HepG2 (cell line): ENCODE data around the gene MYLK3. TPM values are rescaled to one million over a fixed set of nuclear protein-coding genes. Genes with fewer than 3 reads are reported as not detected.

Experiments used
- ATAC-seq: fragments of 200-7000 bp; cut with Tn5 transposase; 3 replicates; pipeline ENCODE4 v1.9.1; 2020; ENCODE audit warnings: mild to moderate bottlenecking, moderate library complexity
- BruUV-seq: library from RNA; stranded (reverse); fragments of 400-500 nt; replicated peaks from 2 replicates; lab custom pipeline; 2021; lab: Mats Ljungman, UMichigan
- CTCF ChIA-PET: fragments of 300-600 bp; formaldehyde crosslinking; extraction: SDS; loops from one replicate; lab custom pipeline; 2021; ENCODE audit warnings: low total read pairs, inconsistent platforms, low intra/inter-chr PET ratio; lab: Yijun Ruan, JAX
- POLR2A ChIA-PET: fragments of 350-600 bp; sonication (Branson Sonifier 250); formaldehyde crosslinking; loops from one replicate; lab custom pipeline; 2020; ENCODE audit warnings: antibody characterized with exemption, inconsistent platforms; lab: Yijun Ruan, JAX
- DNase-seq: peaks from one replicate; pipeline ENCODE4 v3.0.0-alpha.2; 2015; ENCODE audit warnings: low spot score
- FAIRE-seq: peaks from 3 replicates; lab custom pipeline; 2011; peaks lifted over from hg19 to GRCh38; lab: Jason Lieb, UNC
- H2AFZ ChIP-seq: one replicate; pipeline ENCODE4 v1.6.1; 2011; ENCODE audit warnings: low read length, inconsistent platforms
- H3K27ac ChIP-seq: fragments of 300-600 bp; 3 replicates; pipeline ENCODE4 v1.8.0; 2011; ENCODE audit warnings: mixed run types, mild to moderate bottlenecking, mixed read lengths, low read length, inconsistent platforms; ENCODE audit not compliant: insufficient read depth; ENCODE audit errors: extremely low read length
- H3K27me3 ChIP-seq, 2 experiments: fragments of 200-600 bp in 1 of 2; 2 replicates in 1 of 2; 3 replicates in 1 of 2; pipeline versions ENCODE4 v1.6.0 to v1.8.0; 2011; ENCODE audit warnings: low read length in 2 of 2, mild to moderate bottlenecking in 2 of 2, moderate library complexity in 2 of 2, inconsistent platforms in 1 of 2; ENCODE audit not compliant: insufficient read depth in 2 of 2, control insufficient read depth in 1 of 2
- H3K36me3 ChIP-seq, 2 experiments: fragments of 200-600 bp in 1 of 2; replicated peaks in 1 of 2; 2 replicates in 1 of 2; 3 replicates in 1 of 2; pipeline versions ENCODE4 v1.5.1 to v1.8.0; 2011; ENCODE audit warnings: low read length in 2 of 2, inconsistent platforms in 1 of 2; ENCODE audit not compliant: insufficient read depth in 2 of 2, control insufficient read depth in 1 of 2
- H3K4me1 ChIP-seq: 2 replicates; pipeline ENCODE4 v1.5.1; 2012; ENCODE audit warnings: low read length, inconsistent platforms; ENCODE audit not compliant: insufficient read depth
- H3K4me2 ChIP-seq: 2 replicates; pipeline ENCODE4 v1.6.0; 2011; ENCODE audit warnings: low read depth, low read length, inconsistent platforms
- H3K4me3 ChIP-seq, 3 experiments: fragments of 200-600 bp in 1 of 3; sonication (generic), shearing (Covaris generic) in 1 of 3; replicated peaks in 1 of 3; 2 replicates each; pipeline ENCODE4 v1.5.1; 2011 to 2016; ENCODE audit warnings: low read length in 3 of 3, inconsistent platforms in 2 of 3, low read depth in 2 of 3, mild to moderate bottlenecking in 2 of 3, control low read depth in 1 of 3, mixed read lengths in 1 of 3; ENCODE audit not compliant: insufficient read depth in 1 of 3
- H3K79me2 ChIP-seq: one replicate; pipeline ENCODE4 v1.6.1; 2011; ENCODE audit warnings: low read length, inconsistent platforms; ENCODE audit not compliant: insufficient read depth
- H3K9ac ChIP-seq: 2 replicates; pipeline ENCODE4 v1.6.0; 2011; ENCODE audit warnings: mild to moderate bottlenecking, low read depth, low read length, inconsistent platforms; ENCODE audit not compliant: insufficient read depth
- H3K9me3 ChIP-seq: 2 replicates; pipeline ENCODE4 v1.5.1; 2012; ENCODE audit warnings: mild to moderate bottlenecking, low read length
- H4K20me1 ChIP-seq: 2 replicates; pipeline ENCODE4 v1.6.0; 2011; ENCODE audit warnings: inconsistent platforms, mild to moderate bottlenecking, low read length, moderate library complexity; ENCODE audit not compliant: insufficient read depth
- DR1 ChIP-seq: sonication (generic); formaldehyde crosslinking; IDR thresholded peaks from 2 replicates; pipeline ENCODE4 v1.8.0; 2021; ENCODE audit warnings: mild to moderate bottlenecking, missing genetic modification reagents, inconsistent platforms
- ELK4 ChIP-seq: sonication (generic); formaldehyde crosslinking; IDR thresholded peaks from 2 replicates; pipeline ENCODE4 v1.9.0; 2021; ENCODE audit warnings: missing genetic modification reagents, borderline replicate concordance
- GPN1 ChIP-seq: sonication (generic); formaldehyde crosslinking; IDR thresholded peaks from 2 replicates; pipeline ENCODE4 v1.5.1; 2020; ENCODE audit warnings: missing genetic modification reagents, borderline replicate concordance
- HNRNPUL1 ChIP-seq: fragments of 200-400 bp; formaldehyde crosslinking; IDR thresholded peaks from 2 replicates; pipeline ENCODE4 v1.6.1; 2017; ENCODE audit warnings: low read depth, mild to moderate bottlenecking, low read length, moderate library complexity
- JDP2 ChIP-seq: sonication (generic); formaldehyde crosslinking; IDR thresholded peaks from 2 replicates; pipeline ENCODE4 v1.8.1; 2022; ENCODE audit warnings: missing genetic modification reagents, borderline replicate concordance
- KDM6A ChIP-seq: IDR thresholded peaks from 2 replicates; pipeline ENCODE4 v1.6.1; 2016; ENCODE audit warnings: low read depth
- MLXIP ChIP-seq: sonication (generic); formaldehyde crosslinking; IDR thresholded peaks from 2 replicates; pipeline ENCODE4 v1.9.0; 2021; ENCODE audit warnings: missing genetic modification reagents, borderline replicate concordance
- PHF8 ChIP-seq: sonication (generic); formaldehyde crosslinking; IDR thresholded peaks from 2 replicates; pipeline ENCODE4 v1.5.0; 2020; ENCODE audit warnings: missing genetic modification reagents
- PPARG ChIP-seq: conservative IDR thresholded peaks from 2 replicates; pipeline ENCODE4 v1.6.1; 2016; ENCODE audit warnings: missing biosample characterization, missing genetic modification reagents
- SKI ChIP-seq: fragments of 450-650 bp; IDR thresholded peaks from one replicate; pipeline ENCODE4 v1.6.1; 2018; ENCODE audit warnings: mild to moderate bottlenecking; ENCODE audit not compliant: partially characterized antibody
- SOX6 ChIP-seq, 2 experiments: fragments of 450-650 bp in 1 of 2; sonication (generic) in 1 of 2; formaldehyde crosslinking in 1 of 2; IDR thresholded peaks; 2 replicates each; pipeline versions ENCODE4 v1.4.0 to v1.6.1; 2017 to 2020; ENCODE audit warnings: antibody characterized with exemption in 1 of 2, mild to moderate bottlenecking in 1 of 2, missing genetic modification reagents in 1 of 2
- TFAP4 ChIP-seq: sonication (generic); IDR thresholded peaks from 2 replicates; pipeline ENCODE4 v1.6.1; 2016; ENCODE audit warnings: low read depth, borderline replicate concordance
- ZNF3 ChIP-seq: IDR thresholded peaks from 2 replicates; pipeline ENCODE4 v1.7.0; 2017; ENCODE audit warnings: inconsistent platforms
- ZNF350 ChIP-seq: sonication (generic); formaldehyde crosslinking; IDR thresholded peaks from 2 replicates; pipeline ENCODE4 v1.4.0; 2020; ENCODE audit warnings: mild to moderate bottlenecking, low read depth, missing genetic modification reagents, borderline replicate concordance
- ZNF432 ChIP-seq: sonication (generic); formaldehyde crosslinking; IDR thresholded peaks from 2 replicates; pipeline ENCODE4 v1.5.0; 2020; ENCODE audit warnings: missing genetic modification reagents, mild to moderate bottlenecking, borderline replicate concordance
- ZNF460 ChIP-seq: sonication (generic); formaldehyde crosslinking; IDR thresholded peaks from 2 replicates; pipeline ENCODE4 v1.5.1; 2020; ENCODE audit warnings: missing genetic modification reagents, mild to moderate bottlenecking, borderline replicate concordance
- WGBS: methylation state at CpG from one replicate; pipeline ENCODE4 v1.1.6; 2017; ENCODE audit warnings: low lambda C conversion rate; 5-methylcytosine and 5-hydroxymethylcytosine counted together
- in situ Hi-C: cut with HindIII; loops from 2 replicates; pipeline ENCODE4 v1.10.0; 2017; ENCODE audit warnings: low pct_unique_long_range_greater_than_20kb; ENCODE audit not compliant: extremely low pct_ligation_motif_present
- intact Hi-C: fragments of 100-400 bp; cut with micrococcal nuclease; formaldehyde crosslinking; loops from one replicate; pipeline ENCODE4 v1.10.0; 2022; ENCODE audit not compliant: unreplicated experiment
- polyA plus RNA-seq, 8 experiments: library from polyadenylated mRNA; depleted of rRNA in 3 of 8; stranded (reverse) in 7 of 8; unstranded in 1 of 8; fragments of >200 nt; fragmentation: Illumina TruSeq in 4 of 8; extraction: Trizol in 4 of 8; gene quantifications; 2 replicates each; pipeline versions ENCODE4 v1.2.1 to v1.2.3, GENCODE V29; 2011 to 2016; ENCODE audit warnings: low read depth in 4 of 8, missing spikeins in 1 of 8, mixed read lengths in 1 of 8; ENCODE audit not compliant: insufficient read depth in 1 of 8
- total RNA-seq, 5 experiments: library from RNA; depleted of rRNA; stranded (reverse); fragments of >200 nt; fragmentation: Illumina TruSeq; extraction: Trizol; gene quantifications; 2 replicates each; pipeline ENCODE4 v1.2.3, GENCODE V29; 2016; ENCODE audit warnings: low read depth in 1 of 5

MYLK3 gene
- total and polyA plus RNA-seq, 2 of the 13 experiments (the other 11 are each of a cell fraction or from before 2014, with no cell fraction given) = 0.04 to 0.18 TPM

- no peak for TF ChIP-seq MLXIP (CRISPR knock-in tag)
- no peak for TF ChIP-seq ZNF350 (CRISPR knock-in tag)
- no peak for TF ChIP-seq TFAP4
- TF ChIP-seq SKI = no peak
- TF ChIP-seq ZNF460 (CRISPR knock-in tag) = no peak
- TF ChIP-seq GPN1 = no peak
- TF ChIP-seq KDM6A (CRISPR knock-in tag) = no peak
- TF ChIP-seq ZNF3 (CRISPR knock-in tag) = no peak
- TF ChIP-seq ZNF432 (CRISPR knock-in tag) = no peak
- TF ChIP-seq PPARG = no peak
Measured at GRCh38 chr16:46695937-46696336, 52.2 kb downstream of the MYLK3 start (continued).

GRCh38 chr16:46693598-46693997 is 54.5 kb downstream of the MYLK3 start:
- no peak for TF ChIP-seq SOX6 (IDR thresholded peaks at IDR 0.05)
- TF ChIP-seq SOX6 (CRISPR knock-in tag; IDR thresholded peaks at IDR 0.05) = no peak
- no peak for TF ChIP-seq DR1 (CRISPR knock-in tag)
- no peak for TF ChIP-seq PHF8
- no peak for TF ChIP-seq JDP2 (CRISPR knock-in tag)
- TF ChIP-seq ELK4 (CRISPR knock-in tag) = no peak
- TF ChIP-seq HNRNPUL1 = no peak
- intact Hi-C loops = loop anchor here (10.0 kb wide), 1 partner anchor 221 kb away; no protein-coding TSS in a partner anchor
- ATAC-seq = no peak

More at GRCh38 chr16:46693598-46693997, 54.5 kb downstream of the MYLK3 start:
- peaks cover 29% of the 10 kb centered on the region for H3K4me1 ChIP-seq
- H3K9me3 ChIP-seq = no peaks in the 10 kb centered on the region
- POLR2A ChIA-PET = interaction anchor here (0.7 kb wide), 1 partner anchor 12 kb away, joined by 3 read pairs; no protein-coding TSS in a partner anchor
- peak overlapping the region; percentile 13; the same call in 1 of the 2 replicates for H3K4me2 ChIP-seq
- DNase-seq (no peak), FAIRE-seq (no peak)
- 88% methylated on average over 2 of the region's 2 CpGs for WGBS
- H3K79me2 ChIP-seq = peaks cover 24% of the 10 kb centered on the region
- peaks cover 10 to 40% of the 10 kb centered on the region in 2 experiments for H3K36me3 ChIP-seq
- peaks cover under 1% of the 10 kb centered on the region for H4K20me1 ChIP-seq
- no peak overlapping the region for H2AFZ ChIP-seq
- in situ Hi-C loops = no loop called here
- CTCF ChIA-PET = no interaction called here
- H3K27me3 ChIP-seq = no peaks in the 10 kb centered on the region; a peak in 1 of 5 replicates
- no TSS peak for BruUV-seq
- peak overlapping the region; percentile 73 for H3K27ac ChIP-seq
- H3K4me3 ChIP-seq = no peak overlapping the region
- H3K9ac ChIP-seq = no peak overlapping the region
